ENCODE measurements around the gene NQO2. TPM values are rescaled to one million over a fixed set of nuclear protein-coding genes. Genes with fewer than 3 reads are reported as not detected.

The NQO2 gene
- total RNA-seq, 1 experiment from 2014 or later, result 45.7 TPM

GRCh38 chr6:3005874-3006273 is 6.2 kb downstream of the NQO2 start:
- intact Hi-C loops (cut with micrococcal nuclease; ENCODE audit: unreplicated experiment) (no loop called here), in situ Hi-C loops (cut with HindIII; ENCODE audit: low pct_unique_long_range_greater_than_20kb, low sequenced_read_pairs) (no loop called here)
- Histone ChIP-seq H3K4me3 (ENCODE audit: low read depth in 2 of 2, low read length in 2 of 2) (no peak overlapping the region), H3K9me3 (ENCODE audit: control insufficient read depth, insufficient read depth, low read depth, low read length) (peaks cover 6% of the 10 kb centered on the region), H3K4me1 (ENCODE audit: control insufficient read depth, insufficient read depth, low read length) (peaks cover 8% of the 10 kb centered on the region), H3K36me3 (ENCODE audit: control insufficient read depth, insufficient read depth, low read length) (no peaks in the 10 kb centered on the region), H3K27me3 (ENCODE audit: control insufficient read depth, insufficient read depth, low read length) (no peaks in the 10 kb centered on the region), H3K27ac (ENCODE audit: low read length) (no peak overlapping the region)
- ChIA-PET CTCF (no interaction called here), POLR2A (interaction anchor here (1.0 kb wide), 1 partner anchor 48 kb away, joined by 3 read pairs; no protein-coding TSS in a partner anchor)
- ATAC-seq (no peak), DNase-seq (ENCODE audit: low read depth, low spot score) (no peak)
- no peak for TF ChIP-seq REST (IDR thresholded peaks at IDR 0.05; ENCODE audit: insufficient read depth in 1 of 2, low read depth in 2 of 2, low read length in 1 of 2)
- no peak for TF ChIP-seq SIN3A (IDR thresholded peaks at IDR 0.05; ENCODE audit: borderline replicate concordance, insufficient read depth, low read depth, low read length)
- TF ChIP-seq POLR2AphosphoS5 (IDR thresholded peaks at IDR 0.05; ENCODE audit: low read depth, low read length), result no peak
- TF ChIP-seq TCF7L2 (IDR thresholded peaks at IDR 0.05; ENCODE audit: low read depth, low read length), result no peak
- no peak for TF ChIP-seq CTCF (IDR thresholded peaks at IDR 0.05)
- no TSS peak for BruUV-seq (replicated peaks)

- DNase-seq (ENCODE audit: low read depth, low spot score) (no peak), ATAC-seq (no peak)
- Histone ChIP-seq H3K36me3 (ENCODE audit: control insufficient read depth, insufficient read depth, low read length) (no peaks in the 10 kb centered on the region), H3K4me3 (ENCODE audit: low read depth in 2 of 2, low read length in 2 of 2) (no peak overlapping the region), H3K27ac (ENCODE audit: low read length) (no peak overlapping the region), H3K9me3 (ENCODE audit: control insufficient read depth, insufficient read depth, low read depth, low read length) (peaks cover 8% of the 10 kb centered on the region), H3K27me3 (ENCODE audit: control insufficient read depth, insufficient read depth, low read length) (no peaks in the 10 kb centered on the region), H3K4me1 (ENCODE audit: control insufficient read depth, insufficient read depth, low read length) (peaks cover 4% of the 10 kb centered on the region)
- ChIA-PET CTCF (no interaction called here), POLR2A (interaction anchor here (1.0 kb wide), 1 partner anchor 47 kb away, joined by 3 read pairs; no protein-coding TSS in a partner anchor)
- intact Hi-C loops (cut with micrococcal nuclease; ENCODE audit: unreplicated experiment), result no loop called here
- no peak for TF ChIP-seq REST (IDR thresholded peaks at IDR 0.05; ENCODE audit: insufficient read depth in 1 of 2, low read depth in 2 of 2, low read length in 1 of 2)
- no peak for TF ChIP-seq TCF7L2 (IDR thresholded peaks at IDR 0.05; ENCODE audit: low read depth, low read length)
- TF ChIP-seq SIN3A (IDR thresholded peaks at IDR 0.05; ENCODE audit: borderline replicate concordance, insufficient read depth, low read depth, low read length), result no peak
- no peak for TF ChIP-seq CTCF (IDR thresholded peaks at IDR 0.05)
- TF ChIP-seq POLR2AphosphoS5 (IDR thresholded peaks at IDR 0.05; ENCODE audit: low read depth, low read length), result no peak
- BruUV-seq (replicated peaks), result no TSS peak
- in situ Hi-C loops (cut with HindIII; ENCODE audit: low pct_unique_long_range_greater_than_20kb, low sequenced_read_pairs), result no loop called here
These were observed 6.8 kb downstream of the NQO2 start for GRCh38 chr6:3006476-3006875.

Measured in Panc1 (cell line).